Spleen (tissue), 7 donors: ENCODE measurements around the gene CDKN3.

Experiments used
- CTCF ChIP-seq, 11 experiments: fragments of 200-600 bp in 7 of 11; fragments of 450-650 bp in 4 of 11; sonication (generic) in 4 of 11; IDR thresholded peaks in 8 of 11; conservative IDR thresholded peaks in 3 of 11; 1 replicate in 7 of 11; 2 replicates in 4 of 11; pipeline versions ENCODE4 v1.4.0 to v1.8.0; 2016 to 2021; ENCODE audit warnings: antibody characterized with exemption in 11 of 11, inconsistent platforms in 4 of 11, mild to moderate bottlenecking in 1 of 11
- POLR2AphosphoS5 ChIP-seq, 3 donors: sonication (generic); formaldehyde crosslinking; IDR thresholded peaks; one replicate each; pipeline ENCODE4 v1.5.1; 2017; ENCODE audit warnings: antibody characterized with exemption in 3 of 3
- donor health status: DM: no; HTN: no; CAD: no; lungs with moderate emphysema.
- donor health status: DM: no; HTN: no; CAD: no.
- donor health status: DM: no; HTN: no; CAD: no.

GRCh38 chr14:54395716-54396115, 1.1 kb upstream of the CDKN3 start:
- no peak for TF ChIP-seq CTCF (IDR thresholded peaks at IDR 0.05 in 8 of 11, conservative IDR thresholded peaks at IDR 0.05 in 3 of 11)
- TF ChIP-seq POLR2AphosphoS5 (IDR thresholded peaks at IDR 0.05) = no peak
